Caco-2 (cell line): ENCODE results near the gene GRIA1. TPM values are rescaled to one million over a fixed set of nuclear protein-coding genes. Genes with fewer than 3 reads are reported as not detected.

Experiments
- BruUV-seq: library from RNA; stranded (reverse); fragments of 400-500 nt; replicated peaks from 2 replicates; lab custom pipeline; 2021; lab: Mats Ljungman, UMichigan
- CTCF ChIA-PET: fragments of 300-600 bp; sonication (Branson Sonifier 250); formaldehyde crosslinking; loops from one replicate; lab custom pipeline; 2022; ENCODE audit warnings: antibody characterized with exemption; lab: Charles Lee
- POLR2A ChIA-PET: fragments of 300-600 bp; sonication (Branson Sonifier 250); formaldehyde crosslinking; loops from one replicate; lab custom pipeline; 2022; ENCODE audit warnings: antibody characterized with exemption; lab: Charles Lee
- DNase-seq, 2 experiments: peaks; one replicate each; pipeline versions ENCODE4 v3.0.0 to v3.0.0-alpha.2; 2020 to 2022
- H3K27me3 ChIP-seq: replicated peaks from 2 replicates; pipeline ENCODE4 v1.6.0; 2011; ENCODE audit warnings: low read length; ENCODE audit not compliant: control insufficient read depth, insufficient read depth
- H3K36me3 ChIP-seq: 2 replicates; pipeline ENCODE4 v1.5.1; 2011; ENCODE audit warnings: low read length; ENCODE audit not compliant: control insufficient read depth, insufficient read depth
- H3K4me1 ChIP-seq: fragments of 250-450 bp; sonication (Bioruptor Pico); 2 replicates; pipeline ENCODE4 v1.5.1; 2020; ENCODE audit warnings: mild to moderate bottlenecking
- H3K4me3 ChIP-seq: 2 replicates; pipeline ENCODE4 v1.5.1; 2011; ENCODE audit warnings: low read depth, mild to moderate bottlenecking, control low read depth, low read length
- H3K9me3 ChIP-seq: fragments of 250-450 bp; sonication (Bioruptor Pico); 2 replicates; pipeline ENCODE4 v1.5.1; 2020; ENCODE audit warnings: mild to moderate bottlenecking, moderate library complexity
- H3K27ac Mint-ChIP-seq: one replicate; pipeline ENCODE4 v1.8.0; 2022; ENCODE audit warnings: mixed read lengths; ENCODE audit not compliant: unreplicated experiment
- H3K27me3 Mint-ChIP-seq: one replicate; pipeline ENCODE4 v1.8.0; 2022; ENCODE audit warnings: mixed read lengths; ENCODE audit not compliant: insufficient read depth, unreplicated experiment
- H3K36me3 Mint-ChIP-seq: one replicate; pipeline ENCODE4 v1.8.0; 2022; ENCODE audit warnings: mild to moderate bottlenecking, mixed read lengths; ENCODE audit not compliant: insufficient read depth, unreplicated experiment
- H3K4me1 Mint-ChIP-seq: one replicate; pipeline ENCODE4 v1.8.0; 2022; ENCODE audit warnings: low read depth, mixed read lengths; ENCODE audit not compliant: unreplicated experiment
- H3K4me3 Mint-ChIP-seq: one replicate; pipeline ENCODE4 v1.8.0; 2022; ENCODE audit warnings: mild to moderate bottlenecking, moderate library complexity, mixed read lengths; ENCODE audit not compliant: unreplicated experiment
- H3K9me3 Mint-ChIP-seq: one replicate; pipeline ENCODE4 v1.8.0; 2022; ENCODE audit warnings: mixed read lengths; ENCODE audit not compliant: unreplicated experiment
- CTCF ChIP-seq, 2 experiments: fragments of 200-600 bp in 1 of 2; IDR thresholded peaks; 1 replicate in 1 of 2; 2 replicates in 1 of 2; pipeline versions ENCODE4 v1.5.1 to v1.8.0; 2011 to 2022; ENCODE audit warnings: antibody characterized with exemption in 1 of 2, control low read depth in 1 of 2, inconsistent platforms in 1 of 2, low read depth in 1 of 2, low read length in 1 of 2, mild to moderate bottlenecking in 1 of 2, moderate library complexity in 1 of 2; ENCODE audit not compliant: insufficient read depth in 1 of 2, severe bottlenecking in 1 of 2, unreplicated experiment in 1 of 2
- intact Hi-C: fragments of 100-400 bp; cut with micrococcal nuclease; formaldehyde crosslinking; loops from one replicate; pipeline ENCODE4 v1.10.0; 2022; ENCODE audit not compliant: unreplicated experiment
- total RNA-seq: library from RNA; stranded (reverse); gene quantifications from 2 replicates; pipeline ENCODE4 v1.2.3, GENCODE V29; 2022

Gene GRIA1
- total RNA-seq, 1 experiment from 2014 or later, result not detected

- no peaks in the 10 kb centered on the region for H3K36me3 Mint-ChIP-seq
- Histone ChIP-seq H3K9me3 (no peaks in the 10 kb centered on the region), H3K4me1 (0 out of 2 replicates have a peak, but pooled peaks cover 8% of the 10 kb centered on the region), H3K4me3 (no peak overlapping the region), H3K36me3 (no peaks in the 10 kb centered on the region), H3K27me3 (no peaks in the 10 kb centered on the region; the same call in 1 of the 2 replicates)
- intact Hi-C loops, result no loop called here
- H3K4me3 Mint-ChIP-seq, result no peak overlapping the region
- H3K27ac Mint-ChIP-seq, result no peak overlapping the region
- DNase-seq, result no peak
- no peaks in the 10 kb centered on the region for H3K9me3 Mint-ChIP-seq
- H3K4me1 Mint-ChIP-seq, result no peaks in the 10 kb centered on the region
- CTCF ChIA-PET, result no interaction called here
- POLR2A ChIA-PET, result no interaction called here
- peaks cover 16% of the 10 kb centered on the region for H3K27me3 Mint-ChIP-seq
- no peak for TF ChIP-seq CTCF (IDR thresholded peaks at IDR 0.05; ENCODE audit: insufficient read depth in 1 of 2, low read depth in 1 of 2, low read length in 1 of 2, severe bottlenecking in 1 of 2, unreplicated experiment in 1 of 2)
- BruUV-seq, result no TSS peak
These were observed 262.4 kb downstream of the GRIA1 start for GRCh38 chr5:153752890-153753289.

GRCh38 chr5:153753645-153754432 is 263.4 kb downstream of the GRIA1 start:
- Histone ChIP-seq H3K9me3 (no peaks in the 10 kb centered on the region), H3K4me1 (0 out of 2 replicates have a peak, but pooled peaks cover 8% of the 10 kb centered on the region), H3K27me3 (no peaks in the 10 kb centered on the region; the same call in 1 of the 2 replicates), H3K36me3 (no peaks in the 10 kb centered on the region), H3K4me3 (no peak overlapping the region)
- no peaks in the 10 kb centered on the region for H3K4me1 Mint-ChIP-seq
- no peak for DNase-seq
- no TSS peak for BruUV-seq
- ChIA-PET CTCF (no interaction called here), POLR2A (no interaction called here)
- no peak for TF ChIP-seq CTCF (IDR thresholded peaks at IDR 0.05; ENCODE audit: insufficient read depth in 1 of 2, low read depth in 1 of 2, low read length in 1 of 2, severe bottlenecking in 1 of 2, unreplicated experiment in 1 of 2)
- no peak overlapping the region for H3K4me3 Mint-ChIP-seq
- H3K27ac Mint-ChIP-seq, result no peak overlapping the region
- intact Hi-C loops, result no loop called here
- no peaks in the 10 kb centered on the region for H3K9me3 Mint-ChIP-seq
- H3K36me3 Mint-ChIP-seq, result no peaks in the 10 kb centered on the region
- peaks cover 6% of the 10 kb centered on the region for H3K27me3 Mint-ChIP-seq

GRCh38 chr5:153755913-153756500 is 265.5 kb downstream of the GRIA1 start:
- ChIA-PET CTCF (no interaction called here), POLR2A (no interaction called here)
- Mint-ChIP-seq H3K27ac (no peak overlapping the region), H3K27me3 (peaks cover 3% of the 10 kb centered on the region), H3K36me3 (no peaks in the 10 kb centered on the region), H3K9me3 (no peaks in the 10 kb centered on the region), H3K4me3 (no peak overlapping the region), H3K4me1 (no peaks in the 10 kb centered on the region)
- no peak for TF ChIP-seq CTCF (IDR thresholded peaks at IDR 0.05; ENCODE audit: insufficient read depth in 1 of 2, low read depth in 1 of 2, low read length in 1 of 2, severe bottlenecking in 1 of 2, unreplicated experiment in 1 of 2)
- intact Hi-C loops, result loop anchor here (2.0 kb wide), 1 partner anchor 259 kb away; no protein-coding TSS in a partner anchor
- no peaks in the 10 kb centered on the region; the same call in 1 of the 2 replicates for H3K27me3 ChIP-seq
- no peaks in the 10 kb centered on the region for H3K36me3 ChIP-seq
- H3K9me3 ChIP-seq, result no peaks in the 10 kb centered on the region
- BruUV-seq, result no TSS peak
- no peak overlapping the region for H3K4me3 ChIP-seq
- no peak for DNase-seq
- 0 out of 2 replicates have a peak, but pooled peaks cover 8% of the 10 kb centered on the region for H3K4me1 ChIP-seq
